A549 treated with GW870086 at 1 μM for 4 hours (cell line): ENCODE measurements around the gene MAPK8IP2. TPM values are rescaled to one million over a fixed set of nuclear protein-coding genes. Genes with fewer than 3 reads are reported as not detected.

Experiments used
- total RNA-seq: library from RNA; stranded (reverse); fragments of 200-300 nt; extraction: Qiagen RNA extraction; gene quantifications from 5 replicates; pipeline ENCODE4 v1.2.3, GENCODE V29; 2022; ENCODE audit warnings: low read depth

Gene MAPK8IP2
- 2.9 to 3.9 TPM (median 3.7 TPM) in 5 replicates for total RNA-seq

GRCh38 chr22:50600538-50600937 lies at the start of gene MAPK8IP2:
TSS of gene MAPK8IP2 (plus strand) at chr22:50600793. CDS start at chr22:50600819, 26 bp downstream.

DNA sequence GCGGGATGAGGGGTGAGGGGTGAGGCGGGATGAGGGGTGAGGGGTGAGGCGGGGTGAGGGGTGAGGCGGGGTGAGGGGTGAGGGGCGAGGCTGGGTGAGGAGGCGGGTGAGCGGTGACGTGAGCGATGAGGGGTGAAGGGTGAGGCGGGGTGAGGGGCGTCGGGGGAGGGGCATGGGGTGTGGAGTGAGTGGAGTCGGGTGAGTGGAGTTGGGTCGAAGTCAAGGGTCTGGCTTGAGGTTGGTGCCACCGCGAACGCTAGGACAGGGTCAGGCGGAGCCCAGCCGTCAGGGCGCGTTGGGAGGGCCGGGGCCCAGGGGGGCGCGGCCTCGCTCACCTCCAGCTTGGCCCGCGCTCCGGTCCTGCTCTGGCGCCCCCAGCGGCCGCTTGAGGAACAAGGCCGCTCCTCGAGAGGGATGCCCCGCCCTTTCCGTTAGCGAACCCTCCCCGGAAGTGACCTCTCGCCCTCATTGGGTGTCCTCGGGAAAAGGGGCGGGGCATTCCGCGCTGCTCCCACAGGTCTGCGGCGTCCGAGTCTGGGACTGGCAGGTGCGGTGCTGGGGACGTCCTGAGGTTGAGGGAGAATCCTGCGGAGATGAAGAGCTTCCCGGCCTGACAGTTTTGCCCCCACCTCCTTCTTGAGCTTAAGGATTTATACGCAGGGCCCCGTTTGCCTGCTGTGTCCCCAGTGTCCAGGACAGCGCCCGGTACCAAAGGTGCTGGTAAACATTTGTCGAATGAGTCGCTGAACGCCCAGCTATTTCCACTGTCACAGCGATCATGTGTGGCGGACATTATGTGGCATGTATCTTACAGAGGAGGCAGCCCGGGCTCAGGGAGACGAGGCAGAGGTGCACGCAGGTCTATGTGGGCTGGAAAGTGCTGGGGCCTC lies 37.8 kb upstream of the MAPK8IP2 start, which contains the start of gene SYCE3:
Gene SYCE3 (minus strand): TSS at position 397 of the 890 bp plus-strand sequence. CDS start 6,514 bp downstream, outside the sequence.

GRCh38 chr22:50577987-50578775 lies 22.4 kb upstream of the MAPK8IP2 start, which contains the start of gene CPT1B:
TSS of gene CPT1B (minus strand) at chr22:50578427. CDS start at chr22:50577915, 512 bp downstream.

GRCh38 chr22:50582493-50583293 lies 17.9 kb upstream of the MAPK8IP2 start, which contains the start of gene CHKB:
TSS of gene CHKB (minus strand) at chr22:50582849. CDS start at chr22:50582781, 68 bp downstream.

DNA sequence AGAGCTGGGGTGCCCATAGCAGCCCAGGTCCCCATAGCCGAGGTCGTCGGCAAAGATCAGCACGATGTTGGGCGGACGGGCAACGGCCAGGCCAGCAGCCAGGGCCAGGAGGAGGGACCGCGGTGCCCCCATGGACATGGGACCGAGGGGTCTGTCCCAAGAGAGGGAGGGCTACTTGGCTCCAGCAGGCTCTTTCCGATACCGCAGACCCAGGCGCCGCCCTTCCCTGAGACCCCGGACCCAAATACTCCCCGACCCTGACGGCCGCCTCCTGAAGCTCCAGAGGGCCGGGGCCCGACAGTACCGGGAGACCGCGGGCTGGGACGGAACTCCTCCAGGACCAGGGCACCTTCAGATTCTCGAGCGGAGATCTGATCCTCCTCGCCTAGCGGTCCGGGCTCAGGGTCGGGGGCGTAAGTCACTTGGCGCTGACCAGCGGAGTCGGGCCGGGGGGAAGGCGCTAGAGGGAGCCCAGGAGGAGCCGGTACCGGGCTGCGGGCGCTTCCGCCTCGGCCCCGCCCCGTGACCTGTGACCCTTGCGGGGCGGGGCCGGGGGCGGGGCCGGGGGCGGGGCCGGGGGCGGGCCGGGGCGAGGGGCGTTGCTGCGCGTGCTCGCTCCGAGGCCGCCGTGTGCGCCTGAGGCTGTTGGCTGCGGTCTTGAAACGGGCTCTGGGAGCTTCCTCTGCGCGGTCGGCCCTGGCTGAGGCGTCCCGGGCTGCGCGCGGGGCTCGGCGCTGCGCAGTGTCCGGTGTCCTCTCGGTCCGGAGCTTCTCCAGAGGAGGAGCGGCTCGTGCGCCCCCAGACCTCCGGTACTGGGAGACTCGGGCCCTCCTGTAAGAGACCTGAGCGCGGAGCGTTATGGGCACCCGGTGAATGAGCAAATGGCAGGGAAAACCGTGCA lies 27.3 kb downstream of the MAPK8IP2 start, which contains the start of gene ARSA:
Gene ARSA (minus strand): TSS at position 511 of the 901 bp plus-strand sequence. CDS start 373 bp downstream, at position 138.

Other genes starting within 250 kb of the MAPK8IP2 start
- gene SBF1, start 125.8 kb upstream of the MAPK8IP2 start, total RNA-seq, result 17.3 to 26.0 TPM (median 23.4 TPM) in 5 replicates
- gene ADM2, start 119.2 kb upstream of the MAPK8IP2 start, total RNA-seq, result 0.57 to 0.71 TPM (median 0.64 TPM) in 5 replicates
- 0.09 TPM in 1 of 5 replicates, not detected in the others for gene MIOX, start 113.9 kb upstream of the MAPK8IP2 start, total RNA-seq
- gene LMF2, start 93.1 kb upstream of the MAPK8IP2 start, total RNA-seq, result 34.6 to 48.2 TPM (median 46.9 TPM) in 5 replicates
- gene NCAPH2, start 92.6 kb upstream of the MAPK8IP2 start, total RNA-seq, result 32.6 to 42.7 TPM (median 36.6 TPM) in 5 replicates
- gene SCO2, start 75.2 kb upstream of the MAPK8IP2 start, total RNA-seq, result 3.0 to 6.3 TPM (median 5.7 TPM) in 5 replicates
- 11.7 to 19.6 TPM (median 17.7 TPM) in 5 replicates for gene TYMP, start 70.8 kb upstream of the MAPK8IP2 start, total RNA-seq
- not detected in 5 replicates for gene KLHDC7B, start 54.9 kb upstream of the MAPK8IP2 start, total RNA-seq
- 0.40 to 0.80 TPM (median 0.75 TPM) in 3 of 5 replicates, not detected in the others for gene SYCE3, start 37.9 kb upstream of the MAPK8IP2 start, total RNA-seq
- 7.6 to 13.7 TPM (median 11.2 TPM) in 5 replicates for gene CPT1B, start 22.4 kb upstream of the MAPK8IP2 start, total RNA-seq
- 12.2 to 23.0 TPM (median 17.5 TPM) in 5 replicates for gene CHKB, start 17.9 kb upstream of the MAPK8IP2 start, total RNA-seq
- gene ARSA, start 27.4 kb downstream of the MAPK8IP2 start, total RNA-seq, result 17.0 to 23.9 TPM (median 22.0 TPM) in 5 replicates
- gene SHANK3, start 72.0 kb downstream of the MAPK8IP2 start, total RNA-seq, result 3.0 to 5.3 TPM (median 4.1 TPM) in 5 replicates
- gene ACR, start 137.4 kb downstream of the MAPK8IP2 start, total RNA-seq, result 0.11 to 0.14 TPM in 2 of 5 replicates, not detected in the others
- gene RABL2B, start 182.8 kb downstream of the MAPK8IP2 start, total RNA-seq, result 15.5 to 19.4 TPM (median 18.4 TPM) in 5 replicates